ENCODE measurements around the gene RNF26.

The RNF26 gene

DNA sequence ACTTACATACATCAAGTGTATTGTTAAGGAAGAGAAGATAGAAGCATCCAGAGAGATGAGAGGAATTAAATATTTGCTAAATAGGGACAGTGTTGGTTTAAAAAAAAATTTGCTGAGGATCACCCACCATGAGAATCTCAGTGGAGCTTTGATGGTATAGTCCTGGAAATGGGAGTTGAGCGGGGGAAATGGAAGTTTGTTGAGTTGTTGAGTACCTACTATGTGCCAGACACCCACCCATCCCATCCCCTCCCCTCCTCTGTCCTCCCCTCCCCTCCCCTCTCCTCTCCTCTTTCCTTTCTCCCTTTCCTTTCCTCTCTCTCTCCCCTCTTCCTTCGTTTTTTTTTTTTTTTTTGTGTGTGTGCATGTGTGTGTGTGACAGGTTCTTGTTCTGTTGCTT, 16.9 kb downstream of the RNF26 start:
- Histone ChIP-seq H3K4me3 (ENCODE audit: low read depth, low read length) (no peak overlapping the region), H3K27ac (ENCODE audit: extremely low read depth, low read depth, low read length) (no peak overlapping the region), H3K36me3 (ENCODE audit: control insufficient read depth in 2 of 2, insufficient read depth in 1 of 2, low read length in 2 of 2) (peaks cover 0 to 9% of the 10 kb centered on the region in 2 experiments; a peak in 1 of 3 replicates), H3K9me3 (ENCODE audit: control insufficient read depth, insufficient read depth, low read depth, low read length) (no peaks in the 10 kb centered on the region), H3K4me1 (ENCODE audit: control insufficient read depth, insufficient read depth, low read length) (no peaks in the 10 kb centered on the region; the same call in 1 of the 2 replicates)
- TF ChIP-seq KLF9 (tag by site-specific recombination; IDR thresholded peaks at IDR 0.05; ENCODE audit: low read depth) (no peak), ZNF292 (tag by site-specific recombination; IDR thresholded peaks at IDR 0.05; ENCODE audit: borderline replicate concordance, low read depth) (no peak), ZFP41 (tag by site-specific recombination; IDR thresholded peaks at IDR 0.05; ENCODE audit: borderline replicate concordance) (no peak), ZNF48 (tag by site-specific recombination; IDR thresholded peaks at IDR 0.05) (no peak), ZNF677 (tag by site-specific recombination; IDR thresholded peaks at IDR 0.05) (no peak), ZNF221 (tag by site-specific recombination; IDR thresholded peaks at IDR 0.05; ENCODE audit: borderline replicate concordance) (no peak), ZNF16 (tag by site-specific recombination; IDR thresholded peaks at IDR 0.05; ENCODE audit: low read depth) (no peak), ZNF433 (tag by site-specific recombination; IDR thresholded peaks at IDR 0.05; ENCODE audit: low read depth) (no peak), ZBTB1 (tag by site-specific recombination; IDR thresholded peaks at IDR 0.05) (no peak)
- TF ChIP-seq, protein P1, sequence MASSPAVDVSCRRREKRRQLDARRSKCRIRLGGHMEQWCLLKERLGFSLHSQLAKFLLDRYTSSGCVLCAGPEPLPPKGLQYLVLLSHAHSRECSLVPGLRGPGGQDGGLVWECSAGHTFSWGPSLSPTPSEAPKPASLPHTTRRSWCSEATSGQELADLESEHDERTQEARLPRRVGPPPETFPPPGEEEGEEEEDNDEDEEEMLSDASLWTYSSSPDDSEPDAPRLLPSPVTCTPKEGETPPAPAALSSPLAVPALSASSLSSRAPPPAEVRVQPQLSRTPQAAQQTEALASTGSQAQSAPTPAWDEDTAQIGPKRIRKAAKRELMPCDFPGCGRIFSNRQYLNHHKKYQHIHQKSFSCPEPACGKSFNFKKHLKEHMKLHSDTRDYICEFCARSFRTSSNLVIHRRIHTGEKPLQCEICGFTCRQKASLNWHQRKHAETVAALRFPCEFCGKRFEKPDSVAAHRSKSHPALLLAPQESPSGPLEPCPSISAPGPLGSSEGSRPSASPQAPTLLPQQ (tag by site-specific recombination; IDR thresholded peaks at IDR 0.05) = no peak
- TF ChIP-seq, protein P2, sequence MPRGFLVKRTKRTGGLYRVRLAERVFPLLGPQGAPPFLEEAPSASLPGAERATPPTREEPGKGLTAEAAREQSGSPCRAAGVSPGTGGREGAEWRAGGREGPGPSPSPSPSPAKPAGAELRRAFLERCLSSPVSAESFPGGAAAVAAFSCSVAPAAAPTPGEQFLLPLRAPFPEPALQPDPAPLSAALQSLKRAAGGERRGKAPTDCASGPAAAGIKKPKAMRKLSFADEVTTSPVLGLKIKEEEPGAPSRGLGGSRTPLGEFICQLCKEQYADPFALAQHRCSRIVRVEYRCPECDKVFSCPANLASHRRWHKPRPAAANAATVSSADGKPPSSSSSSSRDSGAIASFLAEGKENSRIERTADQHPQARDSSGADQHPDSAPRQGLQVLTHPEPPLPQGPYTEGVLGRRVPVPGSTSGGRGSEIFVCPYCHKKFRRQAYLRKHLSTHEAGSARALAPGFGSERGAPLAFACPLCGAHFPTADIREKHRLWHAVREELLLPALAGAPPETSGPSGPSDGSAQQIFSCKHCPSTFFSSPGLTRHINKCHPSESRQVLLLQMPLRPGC (tag by site-specific recombination; IDR thresholded peaks at IDR 0.05) = no peak
- POLR2A ChIA-PET = no interaction called here
- CTCF ChIA-PET = interaction anchor here (1.7 kb wide), 1 partner anchor 17 kb away, joined by 3 read pairs; no protein-coding TSS in a partner anchor

DNA sequence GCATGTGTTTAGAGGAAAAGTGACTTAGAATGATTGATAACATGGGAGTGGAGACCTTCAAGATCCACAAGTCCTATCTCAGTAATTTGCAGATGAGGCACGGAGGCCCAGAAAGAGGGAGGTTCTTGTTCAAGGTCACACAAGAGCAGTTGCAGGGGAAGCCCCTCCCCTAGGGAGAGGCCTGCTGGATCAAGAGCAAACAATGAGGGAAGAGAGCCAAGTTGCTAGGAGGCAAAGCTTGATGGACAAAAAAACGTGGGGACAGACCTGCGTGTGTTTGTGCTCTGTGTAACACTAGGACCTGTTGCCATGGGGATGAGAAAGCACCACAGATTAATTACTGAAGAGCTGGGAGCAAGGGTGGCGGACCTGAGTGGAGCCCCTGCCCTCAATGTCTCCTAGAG, 18.5 kb downstream of the RNF26 start:
- Histone ChIP-seq H3K9me3 (ENCODE audit: control insufficient read depth, insufficient read depth, low read depth, low read length) (no peaks in the 10 kb centered on the region), H3K4me3 (ENCODE audit: low read depth, low read length) (no peak overlapping the region), H3K4me1 (ENCODE audit: control insufficient read depth, insufficient read depth, low read length) (no peaks in the 10 kb centered on the region; the same call in 1 of the 2 replicates), H3K27ac (ENCODE audit: extremely low read depth, low read depth, low read length) (no peak overlapping the region), H3K36me3 (ENCODE audit: control insufficient read depth in 2 of 2, insufficient read depth in 1 of 2, low read length in 2 of 2) (peaks cover 0 to 22% of the 10 kb centered on the region in 2 experiments; a peak in 1 of 3 replicates)
- TF ChIP-seq SCRT2 (tag by site-specific recombination; IDR thresholded peaks at IDR 0.05) = peak; percentile 65; the same call in 1 of the 2 replicates
- TF ChIP-seq SCRT1 (tag by site-specific recombination; IDR thresholded peaks at IDR 0.05; ENCODE audit: borderline replicate concordance) = no peak
- TF ChIP-seq ZNF585B (tag by site-specific recombination; IDR thresholded peaks at IDR 0.05) = peak; percentile 43; the same call in 1 of the 2 replicates
- ChIA-PET CTCF (interaction anchor here (1.3 to 2.7 kb wide), 6 partner anchors 13 to 122 kb away, joined by 3 to 15 read pairs (median 8); no protein-coding TSS in a partner anchor), POLR2A (interaction anchor here (1.5 kb wide), 1 partner anchor 9 kb away, joined by 4 read pairs; no protein-coding TSS in a partner anchor)

DNA sequence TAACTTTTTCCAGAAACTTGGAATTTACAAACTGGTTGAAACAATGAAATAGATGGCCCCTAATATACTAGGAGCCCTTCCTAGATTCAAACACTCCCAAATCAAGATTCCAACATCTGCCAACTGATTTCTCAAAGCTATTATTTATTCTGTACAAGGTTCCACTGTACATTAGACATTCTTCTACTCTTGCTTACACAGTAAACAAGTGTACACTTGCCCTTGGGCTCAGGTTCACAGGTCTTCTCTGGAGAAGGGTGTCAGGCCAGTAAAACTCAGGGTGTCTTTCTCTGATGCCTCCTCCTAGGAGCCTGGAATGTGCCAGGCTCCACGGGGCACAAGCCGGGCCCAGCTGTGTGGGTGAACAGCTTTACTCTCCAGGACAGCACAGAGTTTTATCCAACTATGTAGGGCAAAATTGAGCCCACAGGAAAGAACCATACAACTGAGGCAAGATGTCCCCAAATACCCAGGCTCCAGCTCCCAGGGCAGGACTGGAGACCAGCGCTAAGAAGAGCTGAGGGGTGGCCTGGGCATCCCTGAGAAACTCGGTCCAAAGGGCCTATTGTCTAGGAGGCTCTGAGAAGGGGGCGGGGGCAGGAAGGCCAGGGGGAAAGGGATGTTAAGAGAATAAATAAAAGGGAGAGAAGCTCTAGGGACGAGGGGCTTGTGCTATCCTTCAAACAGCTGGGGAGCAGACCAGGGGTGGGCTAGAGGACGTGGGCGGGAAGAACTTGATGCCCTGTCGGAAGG, 20.9 kb downstream of the RNF26 start:
- Histone ChIP-seq H3K27ac (ENCODE audit: extremely low read depth, low read depth, low read length) (no peak overlapping the region), H3K36me3 (ENCODE audit: control insufficient read depth in 2 of 2, insufficient read depth in 1 of 2, low read length in 2 of 2) (peaks cover 0 to 44% of the 10 kb centered on the region in 2 experiments; a peak in 1 of 3 replicates), H3K4me1 (ENCODE audit: control insufficient read depth, insufficient read depth, low read length) (no peaks in the 10 kb centered on the region; the same call in 1 of the 2 replicates), H3K9me3 (ENCODE audit: control insufficient read depth, insufficient read depth, low read depth, low read length) (no peaks in the 10 kb centered on the region), H3K4me3 (ENCODE audit: low read depth, low read length) (no peak overlapping the region)
- ChIA-PET POLR2A (interaction anchor here (0.6 kb wide), 1 partner anchor 63 kb away, joined by 3 read pairs; no protein-coding TSS in a partner anchor), CTCF (interaction anchor here (0.7 to 3.3 kb wide), 12 partner anchors 15 to 253 kb away, joined by 3 to 35 read pairs (median 5); partner anchors contain the start of genes DPAGT1 and USP2)
- TF ChIP-seq ZNF426 (tag by site-specific recombination; IDR thresholded peaks at IDR 0.05) (no peak), ZNF514 (tag by site-specific recombination; IDR thresholded peaks at IDR 0.05) (no peak), TRIM28 (IDR thresholded peaks at IDR 0.05; ENCODE audit: borderline replicate concordance, low read length) (no peak), ZNF510 (tag by site-specific recombination; IDR thresholded peaks at IDR 0.05; ENCODE audit: insufficient replicate concordance) (no peak), HOXD13 (CRISPR knock-in tag; IDR thresholded peaks at IDR 0.05; ENCODE audit: borderline replicate concordance) (no peak), BCL11B (tag by site-specific recombination; IDR thresholded peaks at IDR 0.05; ENCODE audit: low read depth) (no peak), ZNF138 (tag by site-specific recombination; IDR thresholded peaks at IDR 0.05; ENCODE audit: borderline replicate concordance) (no peak), KLF8 (tag by site-specific recombination; IDR thresholded peaks at IDR 0.05) (no peak), ZNF112 (tag by site-specific recombination; IDR thresholded peaks at IDR 0.05) (no peak), ZNF776 (tag by site-specific recombination; IDR thresholded peaks at IDR 0.05; ENCODE audit: borderline replicate concordance) (no peak)
- TF ChIP-seq, protein P3, sequence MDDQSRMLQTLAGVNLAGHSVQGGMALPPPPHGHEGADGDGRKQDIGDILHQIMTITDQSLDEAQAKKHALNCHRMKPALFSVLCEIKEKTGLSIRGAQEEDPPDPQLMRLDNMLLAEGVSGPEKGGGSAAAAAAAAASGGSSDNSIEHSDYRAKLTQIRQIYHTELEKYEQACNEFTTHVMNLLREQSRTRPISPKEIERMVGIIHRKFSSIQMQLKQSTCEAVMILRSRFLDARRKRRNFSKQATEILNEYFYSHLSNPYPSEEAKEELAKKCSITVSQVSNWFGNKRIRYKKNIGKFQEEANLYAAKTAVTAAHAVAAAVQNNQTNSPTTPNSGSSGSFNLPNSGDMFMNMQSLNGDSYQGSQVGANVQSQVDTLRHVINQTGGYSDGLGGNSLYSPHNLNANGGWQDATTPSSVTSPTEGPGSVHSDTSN (CRISPR knock-in tag; IDR thresholded peaks at IDR 0.05) = no peak

Data from HEK293 (cell line).